Kidney tubule cell (primary cell): Measurements from ENCODE around the gene NR3C1.
A peak's percentile ranks its signal among the peaks of the same experiment; 100 is the strongest.

ENCODE experiments used
- DNase-seq: peaks from one replicate; pipeline ENCODE4 v3.0.0-alpha.2; 2018; ENCODE audit warnings: low spot score

NR3C1 gene

GRCh38 chr5:143360755-143361154, 42.7 kb downstream of the NR3C1 start:
- DNase-seq, result no peak

DNA sequence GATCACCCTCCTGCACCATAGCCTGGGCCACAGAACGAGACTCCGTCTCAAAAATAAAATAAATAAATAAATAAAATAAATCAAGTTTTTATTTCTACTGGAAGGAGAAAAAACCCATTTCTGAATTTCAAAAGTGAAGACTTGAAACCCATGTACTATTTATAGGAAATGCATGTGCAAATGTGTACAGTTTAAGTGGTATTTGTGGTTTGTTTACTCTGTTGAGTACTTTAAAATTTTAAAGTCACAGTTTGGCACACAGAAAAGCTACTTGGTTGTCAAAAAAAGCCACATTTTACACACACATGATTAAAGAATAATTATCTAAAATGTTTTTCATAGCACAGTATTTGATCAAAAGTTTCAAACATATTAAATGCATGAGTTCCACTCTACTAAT, 43.6 kb downstream of the NR3C1 start:
- DNase-seq, result no peak

DNA sequence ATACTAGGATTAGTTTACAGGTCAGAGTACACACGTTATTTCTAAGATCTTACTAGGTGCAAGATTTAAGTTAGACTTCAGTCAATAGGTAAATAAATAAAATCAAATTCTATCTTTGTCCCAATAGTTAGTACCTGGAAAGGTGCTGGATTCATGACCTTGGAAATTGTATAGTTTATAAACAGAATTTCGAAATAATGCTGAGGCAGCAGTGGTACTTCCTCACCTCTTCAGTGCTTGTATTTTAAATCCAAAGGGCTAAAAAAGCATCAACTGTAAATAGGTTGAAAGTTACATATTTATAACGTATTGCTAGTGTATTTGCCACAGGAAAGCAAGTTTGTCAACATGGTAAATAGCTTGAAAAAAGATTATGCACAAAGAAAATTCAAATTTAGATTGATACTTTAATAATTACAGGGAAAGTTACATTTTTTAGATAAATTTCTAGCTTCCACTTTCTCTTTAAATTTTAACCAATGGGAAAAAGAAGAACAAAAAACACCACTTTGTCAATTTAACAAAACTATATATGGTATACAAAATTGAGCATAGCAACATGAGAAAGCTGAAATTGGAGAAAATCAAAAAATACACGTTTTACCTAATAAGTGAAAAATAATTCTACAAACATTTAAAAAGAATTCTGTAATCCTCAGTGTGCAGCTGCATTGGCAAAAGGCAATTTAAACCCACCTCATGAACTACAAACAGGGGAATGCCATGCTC, 46.5 kb downstream of the NR3C1 start:
- no peak for DNase-seq

DNA sequence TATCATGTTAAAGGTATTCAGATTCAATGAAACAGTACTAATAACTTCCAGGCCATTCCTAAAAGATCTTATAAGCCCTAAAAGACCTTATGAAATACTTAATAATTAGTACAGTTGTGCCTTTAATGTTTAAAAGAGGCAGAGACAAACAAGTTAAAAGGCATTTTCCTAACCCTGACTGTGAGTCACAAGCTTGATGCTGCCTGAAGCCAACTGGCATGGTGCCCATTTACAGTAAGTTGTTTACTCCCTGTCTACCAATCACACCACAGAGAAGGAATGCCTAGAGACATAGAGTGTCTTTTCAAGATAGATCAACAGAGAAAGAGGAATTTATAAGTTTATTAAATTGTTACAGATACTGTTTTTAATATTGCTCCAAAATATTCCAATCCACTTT, 47.8 kb downstream of the NR3C1 start:
- DNase-seq, result peak; percentile 87

DNA sequence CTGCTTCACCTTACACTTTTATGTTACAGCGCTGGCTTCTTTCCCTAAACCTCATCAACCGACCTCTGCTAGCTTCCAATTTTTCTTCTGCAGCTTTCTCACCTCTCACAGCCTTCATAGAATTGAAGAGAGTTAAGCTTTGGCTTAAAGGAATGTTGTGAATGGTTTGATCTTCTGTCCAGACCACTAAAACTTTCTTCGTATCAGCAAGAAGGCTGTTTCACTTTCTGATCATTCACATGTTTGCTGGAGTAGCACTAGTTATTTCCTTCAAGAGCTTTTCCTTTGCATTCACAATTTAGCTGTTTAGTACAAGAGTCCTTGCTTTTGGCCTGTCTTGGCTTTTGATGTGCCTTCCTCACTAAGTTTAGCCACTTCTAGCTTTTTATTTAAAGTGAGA, 49.5 kb downstream of the NR3C1 start:
- no peak for DNase-seq

- DNase-seq, result no peak
These were observed 50.8 kb downstream of the NR3C1 start for GRCh38 chr5:143352691-143353090.

GRCh38 chr5:143350751-143351602, 52.5 kb downstream of the NR3C1 start:
- peak; percentile 51 for DNase-seq

- DNase-seq, result no peak
These were observed 53.1 kb downstream of the NR3C1 start for GRCh38 chr5:143350341-143350740.

DNA sequence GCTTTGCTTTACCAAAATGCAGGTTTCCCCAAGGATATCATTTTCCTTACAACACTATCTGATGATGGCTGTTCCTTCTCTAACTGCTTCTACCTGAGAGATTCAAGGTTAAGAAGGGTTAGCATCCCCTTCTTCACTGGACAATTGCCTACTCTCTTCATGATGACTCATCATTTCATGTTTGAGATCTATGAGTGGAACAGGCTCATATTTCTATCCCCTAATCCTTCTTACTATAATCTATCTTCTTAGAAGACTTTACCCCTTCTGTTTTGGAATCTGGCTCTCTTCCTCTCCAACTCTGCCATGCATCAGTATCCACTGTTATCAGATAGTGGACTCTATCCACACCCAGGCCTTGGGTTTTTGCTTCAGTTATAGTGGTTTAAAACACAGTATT, 54.3 kb downstream of the NR3C1 start:
- DNase-seq, result no peak

DNA sequence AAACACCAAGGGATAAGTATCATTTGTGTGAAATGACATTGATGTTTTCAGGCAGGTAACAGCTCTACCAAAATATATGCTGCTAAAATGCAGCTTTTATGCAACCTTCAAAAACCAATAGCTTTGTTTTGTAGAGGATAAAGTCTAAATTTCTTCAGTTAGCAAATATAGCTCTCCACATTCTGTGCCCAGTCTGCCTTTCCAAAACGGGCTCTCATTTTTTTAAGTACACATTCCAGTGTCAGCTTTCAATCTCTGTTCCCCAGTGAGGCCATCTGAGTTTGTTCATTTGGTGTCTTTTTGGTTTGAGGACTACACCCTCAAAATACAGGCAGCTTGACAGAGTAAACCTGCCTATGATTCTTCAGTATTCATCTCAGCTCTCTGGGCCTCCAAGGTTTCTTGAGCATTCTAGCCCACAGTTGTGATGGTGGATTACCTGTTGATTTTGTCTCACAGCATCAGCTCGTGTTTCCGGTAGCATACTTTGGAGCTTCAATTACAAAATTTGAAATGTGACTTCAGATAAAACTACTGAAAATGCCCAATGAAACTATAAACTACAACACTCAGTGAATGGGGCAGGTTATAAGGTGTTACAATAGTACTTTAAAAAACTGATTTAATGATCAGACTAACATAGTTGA, 55.7 kb downstream of the NR3C1 start:
- no peak for DNase-seq

- no peak for DNase-seq
These were observed 56.4 kb downstream of the NR3C1 start for GRCh38 chr5:143347046-143347445.

DNA sequence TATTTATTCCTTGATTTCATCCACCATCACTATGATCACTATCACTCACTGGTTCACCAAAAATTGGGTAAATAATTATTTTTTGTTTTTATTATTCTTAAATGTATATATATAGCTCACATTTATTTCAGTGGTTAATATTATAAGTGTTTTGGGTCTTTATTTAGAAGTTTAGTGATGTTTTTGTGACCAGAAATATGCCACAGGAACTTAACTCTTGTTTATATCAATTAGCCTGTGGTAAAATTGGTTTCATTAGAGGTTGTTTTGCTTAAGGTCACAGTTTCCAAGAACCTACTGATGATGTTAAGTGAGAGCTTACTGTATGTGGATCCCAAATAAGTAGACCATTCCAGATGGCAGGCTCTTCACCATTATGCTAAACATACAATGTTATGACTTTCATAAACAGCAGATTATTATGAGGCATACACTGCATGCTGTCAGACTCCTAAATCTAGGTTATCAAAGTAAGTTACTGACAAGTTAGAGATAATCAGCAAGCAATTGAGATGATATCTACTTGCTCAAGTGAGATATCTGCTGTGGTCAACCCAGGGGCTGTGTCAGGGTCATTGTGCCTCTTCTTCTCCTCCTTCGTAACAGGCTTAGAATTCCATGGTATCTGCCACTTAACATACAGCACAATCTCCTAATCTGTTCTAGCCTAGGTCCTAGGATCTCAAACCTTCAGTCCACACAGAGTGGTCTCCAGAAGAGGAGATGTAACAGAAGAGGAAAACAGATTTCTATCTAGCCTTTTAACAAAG, 57.6 kb downstream of the NR3C1 start:
- DNase-seq, result no peak

DNA sequence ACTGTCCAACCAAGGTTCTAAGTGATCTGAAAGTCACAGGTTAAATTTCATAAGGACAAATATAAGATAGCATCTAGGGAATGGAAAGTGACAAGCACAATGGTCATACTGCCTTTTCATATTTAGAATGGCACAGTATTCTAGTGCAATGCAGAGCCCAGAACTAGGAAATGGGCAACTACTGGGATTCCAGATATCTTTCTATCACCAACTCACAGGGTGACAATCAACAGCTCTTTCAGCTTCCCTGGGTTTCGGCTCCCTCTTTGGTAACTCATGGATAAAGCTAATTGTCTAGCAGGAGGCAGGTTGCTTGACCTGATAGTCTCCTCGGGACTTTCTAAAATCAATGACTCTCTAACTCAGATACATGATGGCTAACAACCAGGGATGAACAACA, 60.4 kb downstream of the NR3C1 start:
- no peak for DNase-seq

DNA sequence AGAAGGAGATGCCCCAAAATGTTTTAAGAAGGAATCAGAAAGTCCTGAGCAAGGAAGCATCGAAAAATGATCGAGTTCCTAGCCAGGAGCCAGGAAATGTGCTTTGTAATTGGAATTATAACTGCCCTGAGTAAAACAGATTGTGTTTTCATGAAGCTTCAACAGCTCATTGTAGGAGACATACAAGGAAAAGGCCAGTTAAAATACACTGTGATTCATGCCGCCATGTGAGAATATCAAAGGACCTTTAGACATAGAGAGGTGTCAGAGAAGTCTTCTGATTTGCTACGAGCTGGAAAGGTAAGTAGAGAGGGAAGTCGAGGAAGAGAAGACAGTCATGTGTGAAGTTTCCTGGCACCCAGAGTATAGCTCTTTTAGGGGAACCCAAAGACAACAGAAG, 60.9 kb downstream of the NR3C1 start:
- DNase-seq, result no peak

DNA sequence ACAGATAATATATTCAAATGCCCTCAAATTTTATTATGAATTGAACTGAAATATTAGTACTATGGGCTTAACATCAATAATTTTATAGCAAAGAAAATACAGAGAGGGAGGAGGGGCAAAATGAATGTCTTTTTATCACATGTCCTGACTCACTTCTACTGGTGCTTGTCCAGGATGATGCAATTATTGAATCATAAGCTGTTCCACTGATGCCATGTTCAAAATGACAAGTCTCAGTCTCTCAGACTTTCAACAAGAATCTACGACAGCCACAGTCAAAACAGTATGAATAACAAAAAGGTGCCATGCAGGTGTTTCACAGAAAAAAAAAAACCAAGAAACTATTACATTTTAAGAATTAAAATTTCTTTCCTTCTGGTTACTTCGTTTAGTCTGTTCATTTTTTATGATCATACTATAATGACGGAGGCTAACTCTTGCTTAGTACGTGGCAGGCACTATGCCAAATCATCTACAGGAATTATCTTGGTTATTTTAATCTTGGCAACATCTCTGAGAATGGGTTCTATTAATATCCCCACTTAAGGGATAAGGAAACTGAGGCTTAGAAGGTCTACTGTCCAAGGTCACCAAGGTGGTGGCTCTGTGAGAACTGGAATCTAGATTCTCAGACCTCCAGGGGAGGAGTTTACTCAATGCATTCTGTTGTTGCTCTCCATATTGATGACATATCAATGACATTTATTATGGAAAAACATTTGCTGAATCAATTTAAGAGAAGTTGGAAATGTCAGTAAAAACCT, 61.5 kb downstream of the NR3C1 start:
- peak; percentile 62 for DNase-seq

DNA sequence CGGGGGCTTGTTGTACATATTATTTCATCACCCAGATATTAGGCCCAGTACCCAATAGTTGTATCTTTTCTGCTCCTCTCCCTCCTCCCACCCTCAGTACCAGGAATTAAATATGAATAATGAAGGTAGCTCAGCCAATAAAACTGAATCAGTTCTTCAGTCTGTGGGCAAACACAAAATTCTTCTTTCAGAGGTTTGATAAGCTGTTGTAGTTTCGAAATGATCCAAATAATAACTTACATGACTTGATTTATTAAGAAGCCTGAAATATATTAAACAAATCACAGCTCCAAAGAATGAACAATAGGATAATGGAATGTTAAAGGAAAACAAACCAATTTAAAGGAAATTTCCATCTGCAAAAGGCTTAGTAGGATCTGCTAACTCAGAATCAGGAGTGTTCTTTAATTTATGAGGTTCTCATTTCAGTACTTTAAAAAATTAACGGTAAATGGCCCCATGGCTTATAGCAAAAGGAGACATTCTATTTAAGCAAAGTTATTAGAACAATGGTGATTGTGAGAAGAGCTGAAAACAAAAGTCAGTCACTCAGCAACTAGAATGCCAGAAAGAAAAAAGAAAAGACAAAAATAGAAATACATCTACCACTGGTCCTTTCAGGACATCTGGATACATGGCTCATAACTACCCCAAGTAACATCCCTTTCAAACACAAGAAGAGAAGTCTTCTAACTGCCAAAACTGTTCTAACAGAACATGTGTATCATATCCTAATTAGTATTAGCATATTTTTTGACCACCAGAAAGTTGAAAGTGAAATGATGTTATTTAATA, 62.4 kb downstream of the NR3C1 start:
- no peak for DNase-seq

DNA sequence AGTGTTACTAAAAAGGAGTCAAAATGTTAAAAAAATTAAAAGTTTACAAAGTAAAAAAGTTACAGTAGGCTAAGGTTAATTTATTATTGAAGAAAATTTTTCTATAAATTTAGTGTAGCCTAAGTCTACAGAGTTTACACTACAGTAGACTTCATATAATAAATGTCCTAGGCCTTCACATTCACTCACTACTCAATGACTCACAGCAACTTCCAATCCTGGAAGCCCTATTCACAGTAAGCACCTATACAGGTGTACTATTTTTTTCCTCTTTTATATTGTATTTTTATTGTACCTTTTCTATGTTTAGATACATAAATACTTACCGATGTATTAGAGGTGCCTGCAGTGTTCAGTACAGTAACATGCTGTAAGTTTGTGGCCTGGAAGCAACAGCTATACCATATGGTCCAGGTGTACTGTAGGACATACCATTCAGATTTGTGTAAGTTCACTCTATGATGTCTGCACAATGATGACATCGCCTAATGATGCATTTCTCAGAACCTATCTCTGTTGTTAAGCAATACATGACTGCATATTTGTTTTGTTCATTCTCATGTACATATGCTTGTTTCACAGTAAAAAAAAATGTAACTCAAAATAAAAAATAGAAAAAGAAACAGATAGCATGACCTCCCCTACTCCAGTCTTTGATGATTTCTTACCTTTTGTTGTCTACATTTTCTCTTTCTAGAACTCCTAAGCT, 64.7 kb downstream of the NR3C1 start:
- DNase-seq, result no peak

- no peak for DNase-seq
These were observed 65.5 kb downstream of the NR3C1 start for GRCh38 chr5:143337946-143338345.

DNA sequence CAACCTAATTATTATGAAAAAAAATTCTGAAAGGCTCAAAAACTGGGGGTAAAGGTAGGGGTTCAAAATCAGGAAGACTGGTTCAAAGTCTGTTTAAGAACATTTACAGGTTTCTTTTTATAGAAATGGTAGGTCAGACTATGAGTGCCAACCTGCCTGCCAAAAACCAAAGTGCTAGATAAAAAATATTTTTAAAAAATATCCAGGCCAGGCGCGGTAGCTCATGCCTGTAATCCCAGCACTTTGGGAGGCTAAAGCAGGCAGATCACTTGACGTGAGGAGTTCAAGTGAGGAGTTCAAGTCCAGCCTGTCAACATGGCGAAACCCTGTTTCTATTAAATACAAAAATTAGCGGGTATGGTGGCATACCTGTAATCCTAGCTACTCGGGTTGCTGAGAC, 67.0 kb downstream of the NR3C1 start:
- DNase-seq, result no peak

- DNase-seq, result no peak
These were observed 68.6 kb downstream of the NR3C1 start for GRCh38 chr5:143334903-143335302.
